GM21529 (cell line): ENCODE results near the gene AMN.
"Not testable (repeated sequence)": the region's sequence is repeated elsewhere in the genome, so short reads cannot be mapped to it uniquely, and the experiment has no call there.

Experiments
- ATAC-seq: cut with Tn5 transposase; IDR thresholded peaks from one replicate; pipeline ENCODE4 v1.9.1; 2021; ENCODE audit not compliant: unreplicated experiment

AMN gene

GRCh38 chr14:102922490-102923200, at the start of gene AMN:
Gene AMN (plus strand): TSS chr14:102922663. CDS start chr14:102922689, 26 bp downstream.
- no peak for ATAC-seq

DNA sequence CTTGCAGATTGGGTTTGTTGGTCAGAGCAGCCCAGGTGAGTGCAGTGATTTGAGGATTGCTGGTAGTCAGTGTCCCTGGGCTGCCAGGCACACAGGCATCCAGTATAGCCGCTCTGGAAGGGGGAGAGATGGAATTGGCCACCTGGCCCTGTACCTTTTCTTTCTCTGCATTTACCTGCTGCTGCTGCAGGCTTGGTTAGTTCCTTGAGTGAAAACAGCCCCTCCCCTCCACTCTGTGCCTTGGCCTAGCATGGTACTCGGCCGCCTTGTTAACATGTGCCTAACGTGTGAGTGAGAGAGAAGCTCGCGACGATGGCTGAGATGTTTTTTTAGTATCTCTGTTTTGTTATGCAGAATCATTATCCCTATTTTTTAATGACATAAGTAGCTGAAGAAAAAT, 49.3 kb upstream of the AMN start:
- ATAC-seq: no peak

- no peak for ATAC-seq
Observed at GRCh38 chr14:102873546-102874061, 48.9 kb upstream of the AMN start.

GRCh38 chr14:102875652-102876051, 46.8 kb upstream of the AMN start:
- no peak for ATAC-seq

DNA sequence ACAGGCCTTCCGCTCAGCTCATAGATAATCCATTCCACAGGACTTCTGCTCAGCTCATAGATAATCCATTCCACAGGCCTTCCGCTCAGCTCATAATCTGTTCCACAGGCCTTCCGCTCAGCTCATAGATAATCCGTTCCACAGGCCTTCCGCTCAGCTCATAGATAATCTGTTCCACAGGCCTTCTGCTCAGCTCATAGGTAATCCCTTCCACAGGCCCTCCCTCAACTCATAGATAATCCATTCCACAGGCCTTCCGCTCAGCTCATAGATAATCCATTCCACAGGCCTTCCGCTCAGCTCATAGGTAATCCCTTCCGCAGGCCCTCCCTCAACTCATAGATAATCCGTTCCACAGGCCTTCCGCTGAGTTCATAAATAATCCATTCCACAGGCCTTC, 45.0 kb upstream of the AMN start:
- ATAC-seq: not testable (repeated sequence)

- no peak for ATAC-seq
Observed at GRCh38 chr14:102878174-102878969, 44.1 kb upstream of the AMN start.

- ATAC-seq: no peak
Observed at GRCh38 chr14:102878970-102879460, 43.4 kb upstream of the AMN start.

DNA sequence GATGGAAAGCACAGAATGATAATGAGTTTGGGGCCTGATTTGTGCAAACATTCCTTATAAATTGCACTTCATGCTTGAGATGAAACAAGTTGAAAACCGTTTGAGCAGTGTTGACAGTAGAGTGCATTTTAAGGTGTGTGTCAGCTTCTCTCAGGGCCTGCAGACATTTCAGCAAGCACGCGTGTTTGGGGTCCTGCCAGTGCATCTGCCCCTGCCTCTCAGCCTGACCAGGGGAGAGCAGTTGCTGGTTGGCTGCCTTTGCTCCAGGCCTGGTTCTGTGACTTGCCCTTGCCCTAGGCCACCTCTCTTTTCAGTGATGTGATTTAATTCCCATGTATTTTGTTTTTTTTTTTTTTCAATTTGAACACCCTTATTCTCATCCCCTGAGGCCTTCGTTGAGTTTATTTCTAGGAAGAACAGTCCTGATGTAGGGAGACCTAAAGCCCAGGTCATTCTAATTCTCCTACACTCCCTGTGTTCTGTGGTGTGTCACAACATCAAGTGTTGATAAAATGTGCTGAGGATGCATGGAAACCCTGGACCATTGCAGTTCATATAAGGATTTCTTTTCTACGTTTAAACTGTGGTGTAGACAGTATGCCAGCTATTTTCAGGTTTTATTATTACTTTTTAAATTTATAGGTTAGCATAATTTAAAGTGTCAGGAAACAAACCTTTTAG, 40.1 kb upstream of the AMN start:
- ATAC-seq: no peak

- no peak for ATAC-seq
Observed at GRCh38 chr14:102883089-102883541, 39.3 kb upstream of the AMN start.

DNA sequence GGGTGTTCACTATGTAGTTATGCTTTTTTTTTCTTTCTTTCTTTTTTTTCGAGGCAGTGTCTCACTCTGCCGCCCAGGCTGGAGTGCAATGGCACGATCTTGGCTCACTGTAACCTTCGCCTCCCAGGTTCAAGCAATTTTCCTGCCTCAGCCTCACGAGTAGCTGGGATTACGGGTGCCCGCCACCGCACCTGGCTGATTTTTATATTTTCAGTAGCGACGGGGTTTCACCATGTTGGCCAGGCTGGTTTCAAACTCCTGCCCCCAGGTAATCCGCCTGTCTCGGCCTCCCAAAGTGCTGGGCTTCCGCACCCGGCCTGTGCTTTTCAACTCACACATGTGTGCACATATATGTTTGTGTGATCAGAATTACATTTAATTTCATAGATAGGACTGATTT, 38.9 kb upstream of the AMN start:
- no peak for ATAC-seq

GRCh38 chr14:102885737-102886447, 36.6 kb upstream of the AMN start:
- ATAC-seq: no peak

GRCh38 chr14:102888748-102889147, 33.7 kb upstream of the AMN start:
- ATAC-seq: no peak

GRCh38 chr14:102889615-102890014, 32.8 kb upstream of the AMN start:
- no peak for ATAC-seq

- ATAC-seq: no peak
Observed at GRCh38 chr14:102891111-102891510, 31.4 kb upstream of the AMN start.

- ATAC-seq: no peak
Observed at GRCh38 chr14:102891556-102891955, 30.9 kb upstream of the AMN start.

GRCh38 chr14:102892651-102893050, 29.8 kb upstream of the AMN start:
- ATAC-seq: no peak

- no peak for ATAC-seq
Observed at GRCh38 chr14:102893452-102893851, 29.0 kb upstream of the AMN start.

- ATAC-seq: not testable (repeated sequence)
Observed at GRCh38 chr14:102896735-102897134, 25.7 kb upstream of the AMN start.

DNA sequence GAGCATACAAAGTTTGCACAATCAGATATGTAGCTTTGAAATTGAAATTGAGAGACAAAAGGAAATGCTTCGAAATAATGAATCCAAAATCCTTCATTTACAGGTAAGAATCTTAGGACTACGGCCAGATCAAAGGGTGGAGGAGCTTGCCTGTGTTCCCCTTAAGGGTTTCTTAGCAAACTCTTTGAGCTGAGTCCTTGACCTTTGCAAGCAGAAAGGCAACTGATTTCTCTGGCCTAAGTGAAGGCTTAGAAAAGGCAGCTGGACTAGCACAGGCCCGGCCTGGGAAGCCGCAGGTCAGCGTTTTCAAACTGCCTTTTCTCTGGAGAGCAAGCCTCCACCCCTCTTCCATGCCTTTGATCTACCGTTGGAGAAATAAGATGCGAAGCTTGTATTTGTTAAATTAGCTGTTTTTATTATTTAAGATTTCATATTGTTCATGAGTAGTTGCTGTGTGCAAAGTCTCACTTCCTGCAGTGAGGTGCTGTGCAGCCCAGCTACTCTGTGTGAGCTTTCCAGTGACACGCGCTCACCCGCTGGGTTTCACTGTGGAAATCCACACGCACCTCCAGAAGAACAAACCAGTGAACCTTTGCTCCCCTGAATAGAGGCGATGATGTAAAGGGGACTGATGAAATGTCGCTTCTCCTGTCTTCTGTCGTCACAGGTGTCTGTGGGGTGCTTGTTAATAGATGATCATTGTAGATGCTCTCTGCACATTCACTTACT, 25.0 kb upstream of the AMN start:
- ATAC-seq: no peak

DNA sequence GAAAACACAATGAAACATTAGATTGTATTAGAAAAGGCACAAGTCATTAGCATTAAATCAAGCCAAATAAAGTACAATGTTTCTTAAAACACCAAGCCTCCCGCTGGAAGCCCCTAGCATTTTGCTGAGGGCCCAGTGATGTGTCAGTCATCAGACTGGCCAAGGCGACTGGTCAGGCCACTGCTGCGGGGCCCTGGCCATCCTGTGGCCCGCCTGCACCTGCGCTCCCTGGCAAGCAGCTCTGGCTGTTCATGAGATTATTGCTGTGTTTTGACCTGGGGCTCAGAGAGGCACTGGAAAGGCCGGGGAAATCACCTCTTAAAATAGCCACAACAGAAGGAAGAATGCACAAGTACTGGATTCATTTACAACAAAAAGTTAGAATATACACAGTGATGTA, 24.2 kb upstream of the AMN start:
- no peak for ATAC-seq
